ENCODE data around the gene BLOC1S5. TPM values are rescaled to one million over a fixed set of nuclear protein-coding genes. Genes with fewer than 3 reads are reported as not detected.
A peak's percentile ranks its signal among the peaks of the same experiment; 100 is the strongest.

BLOC1S5 gene
- total RNA-seq, 1 experiment from 2014 or later = 19.1 TPM

GRCh38 chr6:7993952-7994351 lies 70.2 kb downstream of the BLOC1S5 start:
- DNase-seq (ENCODE audit: low read depth) = no peak

GRCh38 chr6:7993399-7993798 lies 70.8 kb downstream of the BLOC1S5 start:
- no peak for DNase-seq (ENCODE audit: low read depth)

- peak; percentile 67 for DNase-seq (ENCODE audit: low read depth)
Measured at GRCh38 chr6:7992002-7992815, 72.0 kb downstream of the BLOC1S5 start.

GRCh38 chr6:7991536-7991935 lies 72.7 kb downstream of the BLOC1S5 start:
- DNase-seq (ENCODE audit: low read depth) = no peak

- no peak for DNase-seq (ENCODE audit: low read depth)
Measured at GRCh38 chr6:7986219-7986618, 78.0 kb downstream of the BLOC1S5 start.

- DNase-seq (ENCODE audit: low read depth) = peak; percentile 12
Measured at GRCh38 chr6:7983967-7984366, 80.2 kb downstream of the BLOC1S5 start.

GRCh38 chr6:7979831-7980230 lies 84.4 kb downstream of the BLOC1S5 start:
- peak; percentile 32 for DNase-seq (ENCODE audit: low read depth)

GRCh38 chr6:7978736-7979135 lies 85.5 kb downstream of the BLOC1S5 start:
- DNase-seq (ENCODE audit: low read depth) = peak; percentile 90

GRCh38 chr6:7976485-7977056 lies 87.6 kb downstream of the BLOC1S5 start:
- DNase-seq (ENCODE audit: low read depth) = no peak

GRCh38 chr6:7975764-7976146 lies 88.4 kb downstream of the BLOC1S5 start:
- peak; percentile 24 for DNase-seq (ENCODE audit: low read depth)

- peak; percentile 100 for DNase-seq (ENCODE audit: low read depth)
Measured at GRCh38 chr6:7974938-7975763, 89.0 kb downstream of the BLOC1S5 start.

- DNase-seq (ENCODE audit: low read depth) = no peak
Measured at GRCh38 chr6:7974565-7974937, 89.6 kb downstream of the BLOC1S5 start.

GRCh38 chr6:7973584-7973983 lies 90.6 kb downstream of the BLOC1S5 start:
- DNase-seq (ENCODE audit: low read depth) = no peak

- DNase-seq (ENCODE audit: low read depth) = no peak
Measured at GRCh38 chr6:7971499-7971898, 92.7 kb downstream of the BLOC1S5 start.

- DNase-seq (ENCODE audit: low read depth) = no peak
Measured at GRCh38 chr6:7970616-7971015, 93.6 kb downstream of the BLOC1S5 start.

Other genes starting within 250 kb of the BLOC1S5 start
- gene TXNDC5, start 153.6 kb downstream of the BLOC1S5 start, total RNA-seq (2014; rRNA removed; shearing (Covaris generic)) = 445 and 601 TPM in 2 replicates
- 243 and 279 TPM in 2 replicates for gene EEF1E1, start 38.2 kb upstream of the BLOC1S5 start, total RNA-seq (2014; rRNA removed; shearing (Covaris generic))